NCI-H510A treated with DMSO at 0.1 percent for 48 hours (cell line): Measurements from ENCODE around the gene CMC2.

Source experiments
- DNase-seq: peaks from one replicate; lab custom pipeline; 2025; lab: John Stamatoyannopoulos, UW

CMC2 gene

GRCh38 chr16:81001330-81001729, 5.4 kb downstream of the CMC2 start:
- no peak for DNase-seq

- DNase-seq, result no peak
These were observed 5.8 kb downstream of the CMC2 start for GRCh38 chr16:81000873-81001272.

- no peak for DNase-seq
These were observed 8.6 kb downstream of the CMC2 start for GRCh38 chr16:80997964-80998620.

GRCh38 chr16:80997139-80997798, 9.4 kb downstream of the CMC2 start:
- DNase-seq, result no peak

- DNase-seq, result no peak
These were observed 10.0 kb downstream of the CMC2 start for GRCh38 chr16:80996688-80997138.

GRCh38 chr16:80994451-80994850, 12.2 kb downstream of the CMC2 start:
- no peak for DNase-seq

GRCh38 chr16:80993834-80994233, 12.9 kb downstream of the CMC2 start:
- no peak for DNase-seq

GRCh38 chr16:80993307-80993706, 13.4 kb downstream of the CMC2 start:
- no peak for DNase-seq

GRCh38 chr16:80992676-80993293, 13.9 kb downstream of the CMC2 start:
- DNase-seq, result no peak

GRCh38 chr16:80991792-80992430, 14.8 kb downstream of the CMC2 start:
- DNase-seq, result no peak

- DNase-seq, result no peak
These were observed 15.7 kb downstream of the CMC2 start for GRCh38 chr16:80990978-80991377.

GRCh38 chr16:80990577-80990976, 16.1 kb downstream of the CMC2 start:
- DNase-seq, result no peak

GRCh38 chr16:80989801-80990200, 16.9 kb downstream of the CMC2 start:
- no peak for DNase-seq

GRCh38 chr16:80988756-80989155, 17.9 kb downstream of the CMC2 start:
- no peak for DNase-seq

GRCh38 chr16:80986557-80986956, 20.1 kb downstream of the CMC2 start:
- DNase-seq, result no peak

- DNase-seq, result no peak
These were observed 21.1 kb downstream of the CMC2 start for GRCh38 chr16:80985611-80986010.

GRCh38 chr16:80984124-80984892, 22.4 kb downstream of the CMC2 start:
- DNase-seq, result peak; percentile 15

- no peak for DNase-seq
These were observed 24.0 kb downstream of the CMC2 start for GRCh38 chr16:80982646-80983045.

- DNase-seq, result no peak
These were observed 25.6 kb downstream of the CMC2 start for GRCh38 chr16:80981103-80981502.

GRCh38 chr16:80976946-80977345, 29.7 kb downstream of the CMC2 start:
- DNase-seq, result no peak

GRCh38 chr16:80974649-80975376, 31.9 kb downstream of the CMC2 start:
- DNase-seq, result no peak
